Loucy (cell line): ENCODE measurements around the gene CNIH4.

Experiments used
- H2AFZ ChIP-seq: fragments of 200-600 bp; sonication (generic); 2 replicates; pipeline ENCODE4 v1.6.0; 2016; ENCODE audit warnings: antibody characterized with exemption, mild to moderate bottlenecking, low read length, moderate library complexity
- H3F3A ChIP-seq: fragments of 200-600 bp; 2 replicates; pipeline ENCODE4 v1.6.0; 2016; ENCODE audit warnings: antibody characterized with exemption, low read depth, mild to moderate bottlenecking
- H3K27me3 ChIP-seq: fragments of 200-600 bp; sonication (generic); 2 replicates; pipeline ENCODE4 v1.6.1; 2014; ENCODE audit warnings: low read length, mild to moderate bottlenecking; ENCODE audit not compliant: insufficient read depth, poor library complexity, severe bottlenecking
- H3K36me3 ChIP-seq: fragments of 200-600 bp; sonication (generic); 2 replicates; pipeline ENCODE4 v1.6.1; 2016; ENCODE audit warnings: low read length; ENCODE audit not compliant: insufficient read depth
- H3K4me1 ChIP-seq: fragments of 200-600 bp; sonication (generic); 2 replicates; pipeline ENCODE4 v1.5.1; 2014; ENCODE audit warnings: low read length, mild to moderate bottlenecking; ENCODE audit not compliant: insufficient read depth, poor library complexity, severe bottlenecking
- H3K4me2 ChIP-seq: fragments of 200-600 bp; sonication (generic); 2 replicates; pipeline ENCODE4 v1.6.0; 2014; ENCODE audit warnings: antibody characterized with exemption, low read length, low read depth, mild to moderate bottlenecking; ENCODE audit not compliant: poor library complexity, severe bottlenecking
- H3K4me3 ChIP-seq: fragments of 200-600 bp; sonication (generic); 2 replicates; pipeline ENCODE4 v1.5.1; 2014; ENCODE audit warnings: low read length, mild to moderate bottlenecking, mixed read lengths; ENCODE audit not compliant: poor library complexity, severe bottlenecking
- H3K79me2 ChIP-seq: fragments of 200-600 bp; sonication (generic); 2 replicates; pipeline ENCODE4 v1.6.1; 2014; ENCODE audit warnings: low read length; ENCODE audit not compliant: insufficient read depth
- H3K9ac ChIP-seq: fragments of 200-600 bp; sonication (generic); 2 replicates; pipeline ENCODE4 v1.6.0; 2014; ENCODE audit warnings: mild to moderate bottlenecking, low read depth, low read length, moderate library complexity; ENCODE audit not compliant: poor library complexity, severe bottlenecking
- H3K9me2 ChIP-seq: fragments of 200-600 bp; sonication (generic); replicated peaks from 2 replicates; pipeline ENCODE4 v1.6.1; 2016; ENCODE audit warnings: low read depth, low read length, mixed read lengths
- H3K9me3 ChIP-seq: fragments of 200-600 bp; sonication (generic); 2 replicates; pipeline ENCODE4 v1.6.1; 2014; ENCODE audit warnings: mild to moderate bottlenecking, antibody characterized with exemption, low read length, low read depth; ENCODE audit not compliant: insufficient read depth
- H4K20me1 ChIP-seq: fragments of 200-600 bp; sonication (generic); 2 replicates; pipeline ENCODE4 v1.6.0; 2014; ENCODE audit warnings: antibody characterized with exemption, low read length, mild to moderate bottlenecking; ENCODE audit not compliant: insufficient read depth, poor library complexity, severe bottlenecking
- CTCF ChIP-seq: fragments of 200-600 bp; sonication (generic); conservative IDR thresholded peaks from 2 replicates; pipeline ENCODE4 v1.5.1; 2014; ENCODE audit warnings: mild to moderate bottlenecking, antibody characterized with exemption, low read length
- EZH2phosphoT487 ChIP-seq: fragments of 200-600 bp; IDR thresholded peaks from 2 replicates; pipeline ENCODE4 v1.6.1; 2018; ENCODE audit warnings: antibody characterized with exemption, mild to moderate bottlenecking, moderate library complexity, borderline replicate concordance

The CNIH4 gene

GRCh38 chr1:224368409-224368808 lies 11.7 kb downstream of the CNIH4 start:
- Histone ChIP-seq H3K4me2 (no peak overlapping the region), H3F3A (no peaks in the 10 kb centered on the region), H3K9me3 (no peaks in the 10 kb centered on the region), H3K4me1 (peaks cover 5% of the 10 kb centered on the region), H3K27me3 (no peaks in the 10 kb centered on the region), H3K36me3 (peaks cover 57% of the 10 kb centered on the region), H3K9me2 (no peaks in the 10 kb centered on the region), H3K9ac (no peak overlapping the region), H3K4me3 (no peak overlapping the region), H3K79me2 (peaks cover 21% of the 10 kb centered on the region), H4K20me1 (peaks cover 15% of the 10 kb centered on the region), H2AFZ (no peak overlapping the region)
- TF ChIP-seq CTCF (no peak), EZH2phosphoT487 (no peak)

GRCh38 chr1:224373008-224373590 lies 16.4 kb downstream of the CNIH4 start:
- no peak overlapping the region for H3K4me2 ChIP-seq
- no peak overlapping the region for H3K9ac ChIP-seq
- H3K9me2 ChIP-seq: no peaks in the 10 kb centered on the region
- H3K36me3 ChIP-seq: peaks cover 80% of the 10 kb centered on the region
- H2AFZ ChIP-seq: no peak overlapping the region
- no peak for TF ChIP-seq CTCF
- TF ChIP-seq EZH2phosphoT487: no peak
- H3K4me3 ChIP-seq: no peak overlapping the region
- no peaks in the 10 kb centered on the region for H3K79me2 ChIP-seq
- no peaks in the 10 kb centered on the region for H3K9me3 ChIP-seq
- H3K27me3 ChIP-seq: no peaks in the 10 kb centered on the region
- H3F3A ChIP-seq: no peaks in the 10 kb centered on the region
- H3K4me1 ChIP-seq: peaks cover 2% of the 10 kb centered on the region
- peaks cover 19% of the 10 kb centered on the region for H4K20me1 ChIP-seq

GRCh38 chr1:224375059-224375458 lies 18.4 kb downstream of the CNIH4 start:
- H3K9me3 ChIP-seq: no peaks in the 10 kb centered on the region
- H3K36me3 ChIP-seq: peaks cover 74% of the 10 kb centered on the region
- H4K20me1 ChIP-seq: peaks cover 32% of the 10 kb centered on the region
- H3K4me3 ChIP-seq: no peak overlapping the region
- no peaks in the 10 kb centered on the region for H3K27me3 ChIP-seq
- H3K4me1 ChIP-seq: peaks cover 15% of the 10 kb centered on the region
- no peaks in the 10 kb centered on the region for H3F3A ChIP-seq
- no peak overlapping the region for H2AFZ ChIP-seq
- no peaks in the 10 kb centered on the region for H3K9me2 ChIP-seq
- no peaks in the 10 kb centered on the region for H3K79me2 ChIP-seq
- no peak overlapping the region for H3K9ac ChIP-seq
- TF ChIP-seq EZH2phosphoT487: no peak
- no peak for TF ChIP-seq CTCF
- H3K4me2 ChIP-seq: no peak overlapping the region
